Activated CD4-positive, alpha-beta T cell treated with anti-CD3 and anti-CD28 coated beads for 36 hours (primary cell): ENCODE results near the gene RHOXF2. TPM values are rescaled to one million over a fixed set of nuclear protein-coding genes. Genes with fewer than 3 reads are reported as not detected.
A peak's percentile ranks its signal among the peaks of the same experiment; 100 is the strongest.
"Not testable (repeated sequence)": the region's sequence is repeated elsewhere in the genome, so short reads cannot be mapped to it uniquely, and the experiment has no call there.

Source experiments
- ATAC-seq: fragments of 200-7000 bp; cut with Tn5 transposase; one replicate; pipeline ENCODE4 v1.10.0; 2021; ENCODE audit warnings: mild to moderate bottlenecking, moderate library complexity
- CTCF ChIA-PET: fragments of 350-600 bp; sonication (Branson Sonifier 250); formaldehyde crosslinking; loops from one replicate; lab custom pipeline; 2021; ENCODE audit warnings: antibody characterized with exemption; lab: Charles Lee
- POLR2A ChIA-PET: fragments of 350-600 bp; sonication (Branson Sonifier 250); formaldehyde crosslinking; loops from one replicate; lab custom pipeline; 2021; ENCODE audit warnings: antibody characterized with exemption, inconsistent platforms; lab: Charles Lee
- DNase-seq: peaks from one replicate; pipeline ENCODE4 v3.0.0-alpha.2; 2020
- H3K27ac Mint-ChIP-seq: one replicate; pipeline ENCODE4 v1.8.0; 2021; ENCODE audit warnings: mixed read lengths
- H3K27me3 Mint-ChIP-seq: one replicate; pipeline ENCODE4 v1.8.0; 2021; ENCODE audit warnings: mixed read lengths
- H3K36me3 Mint-ChIP-seq: one replicate; pipeline ENCODE4 v1.8.0; 2021; ENCODE audit warnings: low read depth, mixed read lengths
- H3K4me1 Mint-ChIP-seq: one replicate; pipeline ENCODE4 v1.8.0; 2021; ENCODE audit warnings: mixed read lengths
- H3K4me3 Mint-ChIP-seq: one replicate; pipeline ENCODE4 v1.8.0; 2021; ENCODE audit warnings: mild to moderate bottlenecking, moderate library complexity, mixed read lengths
- H3K9me3 Mint-ChIP-seq: one replicate; pipeline ENCODE4 v1.8.0; 2021; ENCODE audit warnings: low read depth, mixed read lengths
- intact Hi-C, 2 experiments: fragments of 100-400 bp; cut with DNase I in 1 of 2; cut with micrococcal nuclease in 1 of 2; formaldehyde crosslinking; loops; one replicate each; pipeline versions ENCODE4 v1.14.2 to v1.15.1; 2022 to 2024; cut with DNase I, micrococcal nuclease
- total RNA-seq, 2 experiments: library from RNA; stranded (reverse); gene quantifications; one replicate each; pipeline ENCODE4 v1.2.3, GENCODE V29; 2021

The RHOXF2 gene
- total RNA-seq, 2 experiments from 2014 or later = not detected

- Mint-ChIP-seq H3K27me3 (no peaks in the 10 kb centered on the region), H3K27ac (no peak overlapping the region), H3K4me1 (peaks cover 19% of the 10 kb centered on the region), H3K36me3 (peaks cover 6% of the 10 kb centered on the region), H3K4me3 (no peak overlapping the region), H3K9me3 (peaks cover 8% of the 10 kb centered on the region)
- POLR2A ChIA-PET = no interaction called here
- ATAC-seq = no peak
- DNase-seq = peak; percentile 4
- CTCF ChIA-PET = interaction anchor here (0.7 kb wide), 1 partner anchor 601 kb away, joined by 3 read pairs; no protein-coding TSS in a partner anchor
- intact Hi-C loops = loop anchor here in 1 of 2 experiments (10.0 kb wide), 2 partner anchors 110 to 160 kb away; no protein-coding TSS in a partner anchor
These were observed 14.1 kb upstream of the RHOXF2 start for GRCh38 chrX:120144178-120144844.

GRCh38 chrX:120145295-120145925, 13.0 kb upstream of the RHOXF2 start:
- intact Hi-C loops = loop anchor here in 1 of 2 experiments (10.0 kb wide), 2 partner anchors 111 to 161 kb away; no protein-coding TSS in a partner anchor
- H3K9me3 Mint-ChIP-seq = peaks cover 8% of the 10 kb centered on the region
- CTCF ChIA-PET = interaction anchor here (1.2 kb wide), 1 partner anchor 68 kb away, joined by 3 read pairs; no protein-coding TSS in a partner anchor
- H3K27ac Mint-ChIP-seq = no peak overlapping the region
- no peaks in the 10 kb centered on the region for H3K27me3 Mint-ChIP-seq
- peaks cover 19% of the 10 kb centered on the region for H3K4me1 Mint-ChIP-seq
- no peak for ATAC-seq
- H3K36me3 Mint-ChIP-seq = peaks cover 6% of the 10 kb centered on the region
- H3K4me3 Mint-ChIP-seq = no peak overlapping the region
- POLR2A ChIA-PET = no interaction called here
- DNase-seq = no peak

GRCh38 chrX:120146323-120146722, 12.1 kb upstream of the RHOXF2 start:
- DNase-seq, H3K4me3 Mint-ChIP-seq, ATAC-seq, H3K36me3 Mint-ChIP-seq, CTCF ChIA-PET, H3K27ac Mint-ChIP-seq, H3K27me3 Mint-ChIP-seq, H3K9me3 Mint-ChIP-seq, POLR2A ChIA-PET: not testable (repeated sequence)
- intact Hi-C loops = loop anchor here in 1 of 2 experiments (10.0 kb wide), 2 partner anchors 112 to 162 kb away; no protein-coding TSS in a partner anchor
- peaks cover 19% of the 10 kb centered on the region for H3K4me1 Mint-ChIP-seq

- ATAC-seq (no peak), DNase-seq (no peak)
- Mint-ChIP-seq H3K4me1 (peaks cover 19% of the 10 kb centered on the region), H3K27me3 (no peaks in the 10 kb centered on the region), H3K36me3 (peaks cover 6% of the 10 kb centered on the region), H3K9me3 (peaks cover 8% of the 10 kb centered on the region), H3K27ac (no peak overlapping the region), H3K4me3 (no peak overlapping the region)
- intact Hi-C loops = loop anchor here in 1 of 2 experiments (10.0 kb wide), 2 partner anchors 113 to 163 kb away; no protein-coding TSS in a partner anchor
- CTCF ChIA-PET = no interaction called here
- POLR2A ChIA-PET = no interaction called here
These were observed 10.9 kb upstream of the RHOXF2 start for GRCh38 chrX:120147537-120147936.

- H3K27me3 Mint-ChIP-seq, H3K9me3 Mint-ChIP-seq, POLR2A ChIA-PET, H3K27ac Mint-ChIP-seq, intact Hi-C loops, CTCF ChIA-PET, H3K4me1 Mint-ChIP-seq, DNase-seq, H3K4me3 Mint-ChIP-seq, H3K36me3 Mint-ChIP-seq: not testable (repeated sequence)
- peak; percentile 49 for ATAC-seq
These were observed 8.2 kb upstream of the RHOXF2 start for GRCh38 chrX:120150109-120150744.

GRCh38 chrX:120159086-120159485, 673 bp downstream of the RHOXF2 start:
- POLR2A ChIA-PET, H3K27ac Mint-ChIP-seq, H3K36me3 Mint-ChIP-seq, H3K9me3 Mint-ChIP-seq, H3K4me1 Mint-ChIP-seq, CTCF ChIA-PET, H3K4me3 Mint-ChIP-seq, DNase-seq, ATAC-seq, intact Hi-C loops, H3K27me3 Mint-ChIP-seq: not testable (repeated sequence)

GRCh38 chrX:120193254-120193653, 34.8 kb downstream of the RHOXF2 start:
- ATAC-seq, H3K4me3 Mint-ChIP-seq: not testable (repeated sequence)

GRCh38 chrX:120193720-120194119, 35.3 kb downstream of the RHOXF2 start:
- intact Hi-C loops, H3K27ac Mint-ChIP-seq, CTCF ChIA-PET, POLR2A ChIA-PET, H3K9me3 Mint-ChIP-seq, DNase-seq, H3K4me3 Mint-ChIP-seq, H3K27me3 Mint-ChIP-seq, H3K36me3 Mint-ChIP-seq, H3K4me1 Mint-ChIP-seq: not testable (repeated sequence)
- ATAC-seq = peak; percentile 42

More at GRCh38 chrX:120193254-120193653, 34.8 kb downstream of the RHOXF2 start:
- H3K27me3 Mint-ChIP-seq, CTCF ChIA-PET, POLR2A ChIA-PET, DNase-seq, H3K36me3 Mint-ChIP-seq, H3K4me1 Mint-ChIP-seq, H3K9me3 Mint-ChIP-seq, H3K27ac Mint-ChIP-seq, intact Hi-C loops: not testable (repeated sequence)

GRCh38 chrX:120195786-120196185, 37.4 kb downstream of the RHOXF2 start:
- intact Hi-C loops, ATAC-seq, H3K4me3 Mint-ChIP-seq, H3K27ac Mint-ChIP-seq, POLR2A ChIA-PET, CTCF ChIA-PET, H3K9me3 Mint-ChIP-seq, H3K36me3 Mint-ChIP-seq, DNase-seq, H3K4me1 Mint-ChIP-seq, H3K27me3 Mint-ChIP-seq: not testable (repeated sequence)

- H3K4me3 Mint-ChIP-seq, H3K4me1 Mint-ChIP-seq, DNase-seq, POLR2A ChIA-PET, CTCF ChIA-PET, H3K27me3 Mint-ChIP-seq, H3K9me3 Mint-ChIP-seq, H3K36me3 Mint-ChIP-seq, ATAC-seq, H3K27ac Mint-ChIP-seq, intact Hi-C loops: not testable (repeated sequence)
These were observed 38.3 kb downstream of the RHOXF2 start for GRCh38 chrX:120196626-120197283.

- intact Hi-C loops = loop anchor here in 1 of 2 experiments (10.0 kb wide), 1 partner anchor 166 kb away; no protein-coding TSS in a partner anchor
- H3K9me3 Mint-ChIP-seq = no peaks in the 10 kb centered on the region
- ATAC-seq (no peak), DNase-seq (no peak)
- H3K4me3 Mint-ChIP-seq = no peak overlapping the region
- no peak overlapping the region for H3K27ac Mint-ChIP-seq
- H3K27me3 Mint-ChIP-seq = no peaks in the 10 kb centered on the region
- POLR2A ChIA-PET = no interaction called here
- no peaks in the 10 kb centered on the region for H3K36me3 Mint-ChIP-seq
- CTCF ChIA-PET = no interaction called here
- no peaks in the 10 kb centered on the region for H3K4me1 Mint-ChIP-seq
These were observed 42.4 kb downstream of the RHOXF2 start for GRCh38 chrX:120200851-120201250.
